HUES6 (cell line): Measurements from ENCODE around the gene SLC7A6.

Source experiments
- H3K27ac ChIP-seq: 2 replicates; pipeline ENCODE4 v1.7.0; 2013; ENCODE audit warnings: low read depth, mild to moderate bottlenecking, low read length, inconsistent platforms
- H3K27me3 ChIP-seq: 2 replicates; pipeline ENCODE4 v1.6.1; 2013; ENCODE audit warnings: low read length; ENCODE audit not compliant: control insufficient read depth, insufficient read depth
- H3K36me3 ChIP-seq: 2 replicates; pipeline ENCODE4 v1.6.1; 2013; ENCODE audit warnings: low read length; ENCODE audit not compliant: control insufficient read depth, insufficient read depth
- H3K4me1 ChIP-seq: 2 replicates; pipeline ENCODE4 v1.6.1; 2013; ENCODE audit warnings: low read length; ENCODE audit not compliant: control insufficient read depth, insufficient read depth
- H3K4me3 ChIP-seq: 2 replicates; pipeline ENCODE4 v1.5.1; 2013; ENCODE audit warnings: low read depth, low read length
- H3K9ac ChIP-seq: one replicate; pipeline ENCODE4 v1.6.1; 2013; ENCODE audit warnings: mild to moderate bottlenecking, low read length
- H3K9me3 ChIP-seq: 2 replicates; pipeline ENCODE4 v1.6.1; 2013; ENCODE audit warnings: low read depth, low read length; ENCODE audit not compliant: control insufficient read depth, insufficient read depth

SLC7A6 gene

DNA sequence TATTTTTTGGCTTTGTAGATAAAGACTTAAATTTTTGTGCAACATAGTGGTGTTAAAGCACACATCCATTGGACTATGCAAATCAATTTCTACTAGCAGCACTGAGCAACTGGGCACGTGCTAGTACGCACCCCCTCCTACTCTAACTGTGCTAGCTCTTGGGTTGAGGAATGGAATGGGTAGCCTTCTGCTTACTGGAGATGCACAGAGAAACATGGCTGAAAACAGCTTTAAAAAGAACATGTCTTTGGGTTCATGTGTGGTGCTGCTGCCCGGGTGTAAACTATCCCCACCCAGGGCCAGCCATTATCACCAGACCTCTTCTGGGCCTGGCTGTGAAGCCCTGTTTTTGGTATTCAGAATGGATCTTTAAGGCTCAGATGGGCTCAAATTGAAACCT, 35.7 kb upstream of the SLC7A6 start:
- peaks cover 57% of the 10 kb centered on the region for H3K36me3 ChIP-seq
- H3K27ac ChIP-seq: no peak overlapping the region

GRCh38 chr16:68229431-68230175, 34.7 kb upstream of the SLC7A6 start:
- H3K4me1 ChIP-seq: peaks cover 10% of the 10 kb centered on the region
- no peak overlapping the region for H3K9ac ChIP-seq
- H3K27ac ChIP-seq: no peak overlapping the region
- H3K36me3 ChIP-seq: peaks cover 58% of the 10 kb centered on the region
- no peak overlapping the region for H3K4me3 ChIP-seq
- H3K27me3 ChIP-seq: peaks cover 6% of the 10 kb centered on the region; the same call in 1 of the 2 replicates
- H3K9me3 ChIP-seq: no peaks in the 10 kb centered on the region

More for the DNA sequence above, 35.7 kb upstream of the SLC7A6 start:
- Histone ChIP-seq H3K4me1 (peaks cover under 1% of the 10 kb centered on the region; the same call in 1 of the 2 replicates), H3K27me3 (no peaks in the 10 kb centered on the region; the same call in 1 of the 2 replicates), H3K9me3 (no peaks in the 10 kb centered on the region), H3K9ac (no peak overlapping the region), H3K4me3 (no peak overlapping the region)

DNA sequence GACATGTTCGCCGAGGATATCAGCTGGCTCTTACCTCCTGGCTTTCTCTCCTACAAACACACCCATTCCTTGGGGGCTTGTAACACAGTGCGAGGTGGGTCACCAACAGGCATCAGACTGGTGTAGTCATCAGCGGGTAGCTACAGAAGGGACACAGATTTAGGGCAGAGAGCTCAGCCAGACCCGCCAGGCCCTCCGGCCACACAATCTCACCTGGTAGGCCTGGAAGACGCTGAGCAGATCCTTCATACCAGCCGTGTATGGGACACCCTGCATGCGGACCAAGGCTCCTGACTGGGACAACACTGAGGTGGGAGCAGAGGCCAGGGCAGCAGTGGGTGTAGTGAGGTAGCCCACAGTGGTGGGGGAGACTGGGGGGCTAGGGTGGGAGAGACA, 34.2 kb upstream of the SLC7A6 start:
- Histone ChIP-seq H3K4me1 (peaks cover 13% of the 10 kb centered on the region), H3K27ac (no peak overlapping the region), H3K9me3 (no peaks in the 10 kb centered on the region), H3K36me3 (peaks cover 58% of the 10 kb centered on the region), H3K4me3 (no peak overlapping the region), H3K27me3 (peaks cover 12% of the 10 kb centered on the region; the same call in 1 of the 2 replicates), H3K9ac (no peak overlapping the region)

DNA sequence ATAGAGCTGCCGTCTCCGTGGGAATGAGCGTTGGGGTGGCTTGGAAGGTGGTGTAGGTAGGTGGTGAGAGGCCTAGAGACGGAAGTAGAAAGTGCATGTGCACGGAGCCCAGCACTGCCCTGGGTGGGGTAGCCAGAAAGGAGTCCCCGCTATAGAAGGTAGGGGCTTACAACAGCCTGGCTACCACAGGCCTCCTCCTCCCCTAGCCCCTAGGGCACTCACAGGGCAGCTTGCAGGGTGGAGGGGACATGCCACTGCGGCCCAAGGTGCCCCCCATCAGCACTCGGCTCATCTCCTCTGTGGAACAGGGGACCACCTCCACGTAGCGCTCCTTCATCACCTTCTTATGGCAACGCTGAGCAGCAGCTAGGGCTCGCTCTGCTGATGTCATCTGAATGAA, 33.4 kb upstream of the SLC7A6 start:
- Histone ChIP-seq H3K36me3 (peaks cover 58% of the 10 kb centered on the region), H3K4me1 (peaks cover 13% of the 10 kb centered on the region), H3K4me3 (no peak overlapping the region), H3K27me3 (peaks cover 19% of the 10 kb centered on the region; the same call in 1 of the 2 replicates), H3K9me3 (no peaks in the 10 kb centered on the region), H3K27ac (no peak overlapping the region), H3K9ac (no peak overlapping the region)

GRCh38 chr16:68231384-68232136, 32.8 kb upstream of the SLC7A6 start:
- peaks cover 58% of the 10 kb centered on the region for H3K36me3 ChIP-seq

GRCh38 chr16:68232335-68232734, 32.0 kb upstream of the SLC7A6 start:
- Histone ChIP-seq H3K9me3 (no peaks in the 10 kb centered on the region), H3K27me3 (peaks cover 28% of the 10 kb centered on the region; the same call in 1 of the 2 replicates), H3K4me1 (peaks cover 17% of the 10 kb centered on the region), H3K36me3 (peaks cover 54% of the 10 kb centered on the region), H3K4me3 (no peak overlapping the region), H3K27ac (no peak overlapping the region), H3K9ac (no peak overlapping the region)

More at GRCh38 chr16:68231384-68232136, 32.8 kb upstream of the SLC7A6 start:
- H3K9ac ChIP-seq: no peak overlapping the region
- H3K4me3 ChIP-seq: no peak overlapping the region
- H3K27me3 ChIP-seq: peaks cover 25% of the 10 kb centered on the region; the same call in 1 of the 2 replicates
- peaks cover 13% of the 10 kb centered on the region for H3K4me1 ChIP-seq
- H3K9me3 ChIP-seq: no peaks in the 10 kb centered on the region
- H3K27ac ChIP-seq: no peak overlapping the region

DNA sequence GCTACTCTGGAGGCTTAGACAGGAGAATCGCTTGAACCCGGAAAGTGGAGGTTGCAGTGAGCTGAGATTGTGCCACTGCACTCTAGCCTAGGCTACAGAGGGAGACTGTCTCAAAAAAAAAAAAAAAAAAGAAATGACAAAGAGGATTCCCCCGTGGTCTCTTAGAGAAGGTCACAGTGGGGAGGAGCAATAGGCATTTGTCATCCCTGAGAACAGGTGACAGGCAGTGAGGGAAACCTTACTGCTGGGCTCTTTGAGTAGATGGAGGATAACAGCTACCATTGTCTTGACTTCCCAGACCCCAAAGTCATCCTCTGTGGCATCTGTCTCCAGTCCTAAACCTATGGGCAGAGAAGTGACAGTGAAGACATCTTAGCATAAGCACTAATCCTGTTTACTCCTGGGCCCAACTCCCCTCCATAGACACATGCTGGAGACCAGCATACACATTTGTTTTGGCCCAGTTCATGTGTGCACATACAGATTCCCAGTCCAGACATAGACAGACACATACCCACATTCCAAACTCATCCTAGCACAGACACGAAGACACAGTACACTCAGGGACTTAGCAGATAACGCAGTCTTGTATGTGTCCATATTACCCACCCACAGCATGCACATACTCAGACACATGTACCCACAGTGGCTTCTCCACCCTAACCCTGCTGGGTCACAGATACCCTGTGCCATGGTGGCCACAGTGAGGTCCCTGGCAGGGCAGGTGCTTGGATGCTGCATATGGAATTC, 31.1 kb upstream of the SLC7A6 start:
- no peak overlapping the region for H3K4me3 ChIP-seq
- H3K27me3 ChIP-seq: peaks cover 28% of the 10 kb centered on the region; the same call in 1 of the 2 replicates
- no peaks in the 10 kb centered on the region for H3K9me3 ChIP-seq
- no peak overlapping the region for H3K9ac ChIP-seq
- no peak overlapping the region for H3K27ac ChIP-seq
- peaks cover 17% of the 10 kb centered on the region for H3K4me1 ChIP-seq
- H3K36me3 ChIP-seq: peaks cover 49% of the 10 kb centered on the region

GRCh38 chr16:68233835-68234187, 30.5 kb upstream of the SLC7A6 start:
- Histone ChIP-seq H3K4me1 (peaks cover 17% of the 10 kb centered on the region), H3K27me3 (peaks cover 28% of the 10 kb centered on the region; the same call in 1 of the 2 replicates), H3K27ac (no peak overlapping the region), H3K9ac (no peak overlapping the region), H3K36me3 (peaks cover 44% of the 10 kb centered on the region), H3K4me3 (peak overlapping the region; percentile 62; the same call in 1 of the 2 replicates), H3K9me3 (no peaks in the 10 kb centered on the region)

DNA sequence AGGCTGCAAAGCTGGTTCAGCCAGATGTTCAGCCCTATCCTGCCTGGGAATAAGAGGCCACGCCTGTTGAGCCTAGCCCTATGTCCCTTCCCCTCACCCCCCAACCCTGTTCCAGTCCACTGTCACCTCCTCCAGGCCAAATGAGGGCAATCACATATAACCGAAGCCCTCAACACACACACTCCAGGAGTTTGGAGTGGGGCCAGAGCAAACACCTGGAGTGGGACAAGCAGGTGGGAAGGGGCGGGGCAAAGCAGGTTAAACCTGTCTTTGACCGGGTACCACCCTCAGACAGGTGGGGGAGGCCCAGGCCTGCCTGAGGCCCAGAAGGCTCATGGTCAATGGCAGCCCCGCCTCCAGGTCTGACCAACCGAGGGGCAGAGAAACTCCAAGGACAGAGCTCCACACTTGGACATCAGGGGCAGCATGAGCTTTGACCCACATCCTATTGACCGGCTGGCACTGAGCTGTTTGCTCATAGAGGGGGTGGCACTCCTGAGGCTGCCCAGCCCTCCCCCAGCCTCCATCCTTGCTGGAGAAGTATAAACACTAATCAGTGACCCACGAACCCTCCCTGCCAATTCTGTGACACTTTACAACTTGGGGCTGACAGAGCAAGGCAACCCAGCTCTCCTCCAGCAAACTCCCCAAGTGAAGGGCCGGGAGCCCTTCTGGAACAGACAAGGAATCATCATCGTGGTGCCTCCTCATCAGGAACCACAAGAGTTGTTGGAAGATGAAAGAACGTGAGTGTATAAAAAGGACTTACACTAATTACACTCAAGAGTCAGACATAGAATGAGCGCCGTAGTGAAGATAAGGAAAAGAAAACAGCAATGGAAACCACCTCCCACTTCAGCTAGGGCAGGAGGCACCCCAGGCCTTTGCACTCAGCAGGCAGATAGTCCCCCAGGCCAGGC, 29.9 kb upstream of the SLC7A6 start:
- H3K27ac ChIP-seq: no peak overlapping the region
- H3K27me3 ChIP-seq: peaks cover 28% of the 10 kb centered on the region; the same call in 1 of the 2 replicates
- H3K9me3 ChIP-seq: no peaks in the 10 kb centered on the region
- H3K4me3 ChIP-seq: peak overlapping the region; percentile 62
- H3K9ac ChIP-seq: peak overlapping the region; percentile 74
- peaks cover 39% of the 10 kb centered on the region for H3K36me3 ChIP-seq
- peaks cover 17% of the 10 kb centered on the region for H3K4me1 ChIP-seq
